GM18867 (cell line): ENCODE results near the gene LDB2.

Source experiments
- ATAC-seq: cut with Tn5 transposase; IDR thresholded peaks from one replicate; pipeline ENCODE4 v1.9.1; 2021; ENCODE audit warnings: mild to moderate bottlenecking, moderate library complexity; ENCODE audit not compliant: unreplicated experiment

LDB2 gene

DNA sequence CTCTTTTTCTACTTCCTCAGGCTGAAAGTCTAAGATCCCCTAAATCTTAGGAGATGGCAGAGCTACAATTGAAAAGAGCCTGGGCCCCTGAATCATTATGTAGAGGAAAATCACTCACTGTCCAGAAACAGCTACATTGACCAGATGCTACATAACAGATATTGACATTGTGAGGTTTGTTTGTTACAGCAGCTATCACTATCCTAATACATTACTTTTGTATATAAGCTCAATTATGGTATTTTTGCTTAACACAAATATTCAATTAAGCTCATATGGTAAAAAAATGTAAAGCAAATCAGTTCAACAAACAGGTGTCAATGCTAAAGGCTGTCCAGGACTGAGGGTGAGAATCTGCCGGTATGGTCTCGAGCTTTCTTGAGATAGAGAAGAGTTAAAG lies 89.4 kb downstream of the LDB2 start:
- ATAC-seq = no peak

- no peak for ATAC-seq
Observed at GRCh38 chr4:16807355-16807754, 91.1 kb downstream of the LDB2 start.

DNA sequence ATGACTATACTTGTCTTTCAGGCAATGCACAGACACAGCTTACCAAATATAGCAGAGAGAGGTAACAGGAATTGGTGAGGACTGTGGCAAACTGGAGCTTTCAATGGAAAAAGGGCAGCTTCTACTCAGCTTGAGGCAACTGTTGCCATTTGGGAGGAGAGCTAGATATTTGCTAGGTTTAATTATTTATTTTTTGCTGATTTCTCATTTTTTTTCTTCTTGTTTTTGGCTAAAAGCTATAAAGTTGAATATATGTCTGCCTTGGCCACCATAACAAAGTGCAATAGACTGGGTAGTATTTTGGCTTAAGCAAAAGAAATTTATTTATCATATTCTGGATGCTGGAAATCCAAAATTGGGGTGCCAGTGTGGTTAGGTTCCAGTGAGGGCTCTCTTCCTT lies 93.9 kb downstream of the LDB2 start:
- no peak for ATAC-seq

DNA sequence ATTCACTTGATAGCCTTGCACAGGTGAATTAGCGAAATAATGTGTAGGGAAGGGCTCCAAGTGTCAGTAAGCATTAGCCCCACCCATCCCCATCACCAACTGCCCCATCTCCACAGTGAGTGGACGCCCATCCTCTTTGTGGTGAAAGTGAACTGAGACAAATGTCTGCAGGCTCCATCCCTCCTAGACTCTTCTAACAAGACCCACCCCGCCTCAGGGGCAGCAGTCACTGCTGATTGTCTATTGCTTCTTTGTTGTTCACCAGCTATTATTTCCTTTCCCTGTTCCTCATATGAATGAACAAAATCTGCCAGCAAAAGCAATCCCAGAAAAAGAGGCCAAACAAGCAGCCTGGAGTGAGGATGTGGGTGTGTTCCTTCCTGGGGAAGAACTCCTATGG lies 96.4 kb downstream of the LDB2 start:
- no peak for ATAC-seq

- ATAC-seq = no peak
Observed at GRCh38 chr4:16801356-16801755, 97.1 kb downstream of the LDB2 start.

GRCh38 chr4:16794816-16795445 lies 103.5 kb downstream of the LDB2 start:
- ATAC-seq = peak; percentile 78

GRCh38 chr4:16791460-16791859 lies 107.0 kb downstream of the LDB2 start:
- no peak for ATAC-seq

DNA sequence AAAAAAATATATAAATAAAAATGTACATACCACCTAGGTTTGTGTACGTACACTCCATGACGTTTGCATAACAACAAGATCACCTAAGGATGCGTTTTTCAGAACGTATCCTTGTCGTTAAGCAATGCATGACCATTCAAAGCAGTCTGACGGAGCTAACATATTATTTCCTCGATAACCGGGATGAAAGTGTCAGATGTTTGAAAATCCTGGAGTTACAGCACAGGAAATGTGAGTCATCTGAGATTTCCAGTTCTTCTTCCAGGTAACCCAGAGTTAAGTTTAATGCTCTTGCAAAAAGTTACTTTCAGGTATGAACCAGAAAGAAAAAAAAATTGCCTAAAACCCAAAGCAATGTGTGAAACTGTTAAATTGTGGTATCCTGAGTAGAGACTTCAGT lies 107.9 kb downstream of the LDB2 start:
- ATAC-seq = no peak

- ATAC-seq = no peak
Observed at GRCh38 chr4:16788868-16789267, 109.6 kb downstream of the LDB2 start.

GRCh38 chr4:16785793-16786527 lies 112.5 kb downstream of the LDB2 start:
- no peak for ATAC-seq

DNA sequence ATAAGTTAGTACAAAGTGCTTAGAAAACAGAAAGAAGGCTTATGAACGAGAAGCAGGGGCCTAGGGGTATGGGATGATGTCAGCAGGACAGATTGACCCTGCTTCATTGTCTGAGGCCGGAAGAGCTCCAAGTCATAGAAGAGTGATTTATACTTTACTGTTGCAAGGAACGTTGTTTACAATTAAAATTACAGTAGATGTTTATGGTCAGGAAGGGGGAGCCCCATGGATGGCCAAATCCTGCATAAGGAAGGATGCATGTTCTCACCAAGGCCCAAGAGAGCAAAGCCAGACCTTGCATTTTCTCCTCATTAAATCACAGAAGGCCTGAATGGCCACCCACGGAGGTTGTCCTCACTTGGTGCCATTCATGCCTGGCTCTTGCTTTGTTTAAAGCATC lies 115.3 kb downstream of the LDB2 start:
- no peak for ATAC-seq

- no peak for ATAC-seq
Observed at GRCh38 chr4:16779028-16779675, 119.3 kb downstream of the LDB2 start.

DNA sequence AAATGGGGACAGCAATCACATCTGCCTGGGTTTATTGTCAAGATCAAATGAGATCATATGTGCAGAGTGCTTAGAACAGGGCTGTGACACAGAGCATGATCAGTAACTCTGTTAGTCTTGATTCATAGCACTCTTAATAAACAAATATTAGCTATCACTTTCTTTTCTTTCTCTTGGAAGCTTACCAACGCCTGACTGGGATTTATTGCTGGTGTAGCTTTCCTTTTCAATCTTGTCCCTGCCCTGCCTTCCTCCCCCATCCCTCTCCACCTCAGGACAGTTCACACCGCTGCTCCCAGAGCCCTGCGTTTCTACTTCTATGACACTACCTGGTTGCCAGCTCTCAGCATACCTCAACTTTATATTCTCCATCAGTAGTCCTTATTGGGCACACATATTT lies 120.7 kb downstream of the LDB2 start:
- ATAC-seq = no peak

DNA sequence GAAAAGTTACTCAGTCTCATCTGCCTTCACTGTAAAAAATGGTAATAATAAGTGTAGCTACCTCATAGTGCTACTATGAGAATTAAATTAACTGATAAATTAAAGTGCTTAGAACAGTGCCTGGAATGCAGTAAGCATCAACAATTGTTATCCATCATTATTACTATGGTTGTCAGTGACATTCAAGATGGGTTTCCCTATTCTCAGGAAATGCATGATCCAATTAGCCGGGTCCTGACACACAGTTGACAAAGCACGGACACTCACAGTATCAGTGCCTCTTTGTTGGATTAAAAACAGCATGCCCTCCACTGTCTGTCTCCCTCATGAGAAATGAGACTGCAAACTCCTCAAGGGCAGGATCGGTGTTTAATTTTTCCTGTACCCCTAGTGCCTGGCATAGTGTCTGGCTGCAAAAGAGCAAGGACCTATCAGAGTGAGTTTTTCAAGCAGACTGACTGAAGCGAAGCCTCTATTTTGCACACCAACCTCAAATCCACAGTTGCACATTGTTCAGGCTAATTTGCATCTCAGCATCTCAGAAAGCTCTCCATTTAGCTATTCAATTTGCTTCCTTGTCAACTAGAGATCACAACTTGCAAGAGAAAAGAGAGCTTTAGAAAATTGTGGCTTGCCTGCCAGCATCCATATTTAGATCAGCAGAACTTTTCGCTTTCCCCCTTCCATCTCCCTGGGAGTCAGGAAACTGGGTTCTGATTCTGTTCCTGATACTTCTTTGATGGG lies 122.9 kb downstream of the LDB2 start:
- ATAC-seq = no peak

- ATAC-seq = no peak
Observed at GRCh38 chr4:16772366-16772850, 126.0 kb downstream of the LDB2 start.

DNA sequence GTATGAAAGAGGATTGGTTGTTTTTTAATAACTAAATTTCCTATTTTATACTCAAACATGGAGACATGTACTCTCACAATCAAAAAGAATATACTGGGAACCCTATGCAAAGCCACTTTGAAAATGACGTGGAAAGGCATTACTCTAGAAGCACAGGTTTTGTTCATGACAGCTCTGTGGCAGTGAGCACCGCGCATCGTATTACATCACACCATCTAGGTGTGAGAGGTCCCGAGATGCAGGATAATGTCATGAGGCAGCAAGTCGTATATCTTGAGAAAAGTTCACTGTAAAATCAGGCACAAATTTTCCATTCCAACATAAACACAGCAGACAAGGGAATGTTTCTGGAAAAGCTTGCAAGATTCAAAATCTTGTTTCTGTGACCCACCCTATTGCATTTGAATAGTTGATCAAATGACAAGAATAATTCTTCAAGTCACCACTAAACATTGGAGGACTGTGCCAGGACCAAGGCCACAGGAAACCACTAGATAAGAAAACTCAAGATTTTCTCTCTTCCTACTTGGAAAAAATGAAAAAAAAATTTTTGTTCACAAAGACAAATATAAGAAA lies 127.6 kb downstream of the LDB2 start:
- ATAC-seq = no peak

DNA sequence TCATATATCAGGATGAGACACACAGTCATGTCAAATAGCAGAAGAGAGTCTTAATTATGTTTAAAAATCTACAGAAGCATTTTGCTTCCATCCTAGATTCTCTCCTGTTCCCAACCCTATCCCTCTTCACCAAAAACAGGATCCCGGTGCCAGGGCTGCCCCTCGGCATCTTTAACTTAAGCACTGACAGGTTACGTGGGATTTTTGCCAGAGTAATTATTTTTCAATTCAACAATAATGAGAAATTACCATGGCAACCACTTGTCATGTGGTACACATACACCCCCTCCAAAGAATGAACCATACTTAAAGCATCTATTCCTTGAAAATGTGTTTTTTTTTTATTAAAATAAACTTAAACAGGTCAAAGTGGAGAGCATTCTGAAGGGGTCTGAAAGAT lies 130.6 kb downstream of the LDB2 start:
- no peak for ATAC-seq

GRCh38 chr4:16767251-16767650 lies 131.2 kb downstream of the LDB2 start:
- no peak for ATAC-seq

- ATAC-seq = no peak
Observed at GRCh38 chr4:16765546-16765945, 132.9 kb downstream of the LDB2 start.

DNA sequence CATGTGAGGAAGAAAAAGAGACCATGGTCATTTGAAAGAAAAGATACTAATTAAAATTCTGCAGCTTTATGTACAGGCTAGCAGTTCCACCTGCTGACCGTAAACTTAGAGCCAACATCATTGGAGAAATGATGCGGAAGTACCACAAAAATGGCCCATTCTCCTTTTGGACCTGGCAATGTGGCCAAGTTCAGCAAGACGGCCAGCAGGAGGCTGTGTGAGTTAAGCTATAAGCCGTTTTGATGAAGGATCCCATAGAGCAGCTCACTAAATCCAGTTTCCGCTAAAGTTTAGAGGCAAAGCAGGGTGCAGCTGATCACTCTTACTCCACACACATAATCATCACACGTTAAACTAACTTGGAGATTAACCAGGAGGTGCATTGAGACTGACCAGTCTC lies 133.8 kb downstream of the LDB2 start:
- ATAC-seq = no peak
